Thyroid gland (tissue), 4 donors: ENCODE data around the gene SEMA3A. TPM values are rescaled to one million over a fixed set of nuclear protein-coding genes. Genes with fewer than 3 reads are reported as not detected.

ENCODE experiments used
- DNase-seq, 2 donors: peaks; one replicate each; pipeline ENCODE4 v3.0.0-alpha.2; 2019
- H3K27ac ChIP-seq, 3 donors: fragments of 200-600 bp; sonication (generic); 1 replicate in 2 of 3; 2 replicates in 1 of 3; pipeline ENCODE4 v1.5.1; 2016 to 2019; ENCODE audit warnings: mild to moderate bottlenecking in 1 of 3, moderate library complexity in 1 of 3
- H3K27me3 ChIP-seq: fragments of 200-600 bp; sonication (generic); one replicate; pipeline ENCODE4 v1.5.1; 2019
- H3K36me3 ChIP-seq, 2 donors: fragments of 200-600 bp; sonication (generic); one replicate each; pipeline ENCODE4 v1.5.1; 2016 to 2019
- H3K4me1 ChIP-seq, 2 donors: fragments of 200-600 bp; sonication (generic); one replicate each; pipeline ENCODE4 v1.5.1; 2017 to 2019
- H3K4me3 ChIP-seq, 3 donors: fragments of 200-600 bp; sonication (generic); replicated peaks in 1 of 3; 1 replicate in 2 of 3; 2 replicates in 1 of 3; pipeline ENCODE4 v1.5.1; 2016; ENCODE audit warnings: mild to moderate bottlenecking in 1 of 3
- H3K9me3 ChIP-seq: fragments of 200-600 bp; sonication (generic); one replicate; pipeline ENCODE4 v1.5.1; 2017
- CTCF ChIP-seq, 6 experiments: fragments of 200-600 bp in 3 of 6; fragments of 450-650 bp in 3 of 6; sonication (generic) in 3 of 6; IDR thresholded peaks; one replicate each; pipeline ENCODE4 v1.5.1; 2016 to 2019; ENCODE audit warnings: antibody characterized with exemption in 6 of 6, mild to moderate bottlenecking in 2 of 6, inconsistent platforms in 1 of 6, moderate library complexity in 1 of 6
- POLR2A ChIP-seq, 2 donors: fragments of 450-650 bp; IDR thresholded peaks; one replicate each; pipeline ENCODE4 v1.6.1; 2017; ENCODE audit warnings: antibody characterized with exemption in 2 of 2, mild to moderate bottlenecking in 2 of 2, moderate library complexity in 1 of 2
- WGBS, 2 donors: methylation state at CpG; one replicate each; pipeline ENCODE4 v1.1.5; 2017; 5-methylcytosine and 5-hydroxymethylcytosine counted together
- intact Hi-C: fragments of 100-400 bp; cut with DNase I; formaldehyde crosslinking; loops from one replicate; pipeline ENCODE4 v1.15.1; 2023
- total RNA-seq, 4 donors: library from RNA; depleted of rRNA; stranded (reverse); fragments of >200 nt; gene quantifications; one replicate each; pipeline ENCODE4 v1.2.3, GENCODE V29; 2016

The SEMA3A gene
- total RNA-seq, 4 donors from 2014 or later: 6.5 to 18.0 (median 13.0) TPM

- no peak for TF ChIP-seq CTCF (IDR thresholded peaks at IDR 0.05)
- no peak for TF ChIP-seq POLR2A (IDR thresholded peaks at IDR 0.05)
- intact Hi-C loops: no loop called here
Measured at GRCh38 chr7:84149573-84149972, 45.0 kb downstream of the SEMA3A start.

GRCh38 chr7:84145892-84146291, 48.7 kb downstream of the SEMA3A start:
- Histone ChIP-seq H3K4me3 (no peak overlapping the region), H3K36me3 (no peaks in the 10 kb centered on the region), H3K27ac (no peak overlapping the region), H3K9me3 (no peaks in the 10 kb centered on the region), H3K4me1 (no peaks in the 10 kb centered on the region), H3K27me3 (no peaks in the 10 kb centered on the region)
- intact Hi-C loops: no loop called here
- TF ChIP-seq CTCF (IDR thresholded peaks at IDR 0.05) (no peak), POLR2A (IDR thresholded peaks at IDR 0.05) (no peak)
- WGBS, 2 donors: 57% methylated on average over 3 of the region's 3 CpGs
- DNase-seq: no peak

More at GRCh38 chr7:84149573-84149972, 45.0 kb downstream of the SEMA3A start:
- Histone ChIP-seq H3K4me3 (no peak overlapping the region), H3K36me3 (no peaks in the 10 kb centered on the region), H3K27me3 (no peaks in the 10 kb centered on the region), H3K27ac (no peak overlapping the region), H3K9me3 (no peaks in the 10 kb centered on the region), H3K4me1 (no peaks in the 10 kb centered on the region)
- WGBS, 2 donors: 65 to 77% methylated on average over 3 of the region's 3 CpGs
- no peak for DNase-seq

GRCh38 chr7:84144935-84145334, 49.7 kb downstream of the SEMA3A start:
- H3K4me3 ChIP-seq: no peak overlapping the region
- intact Hi-C loops: no loop called here
- no peaks in the 10 kb centered on the region for H3K4me1 ChIP-seq
- no peaks in the 10 kb centered on the region for H3K9me3 ChIP-seq
- WGBS, 2 donors: 51 to 62% methylated on average over 1 of the region's 1 CpG
- no peak for DNase-seq
- H3K36me3 ChIP-seq: no peaks in the 10 kb centered on the region
- H3K27ac ChIP-seq: no peak overlapping the region
- no peaks in the 10 kb centered on the region for H3K27me3 ChIP-seq
- TF ChIP-seq CTCF (IDR thresholded peaks at IDR 0.05) (no peak), POLR2A (IDR thresholded peaks at IDR 0.05) (no peak)

- no peaks in the 10 kb centered on the region for H3K27me3 ChIP-seq
- TF ChIP-seq POLR2A (IDR thresholded peaks at IDR 0.05) (no peak), CTCF (IDR thresholded peaks at IDR 0.05) (no peak)
- no peak overlapping the region for H3K27ac ChIP-seq
- H3K4me1 ChIP-seq: no peaks in the 10 kb centered on the region
- WGBS, 2 donors: 75 to 90% methylated on average over 3 of the region's 3 CpGs
- no peak overlapping the region for H3K4me3 ChIP-seq
- no peaks in the 10 kb centered on the region for H3K9me3 ChIP-seq
- H3K36me3 ChIP-seq: no peaks in the 10 kb centered on the region
- intact Hi-C loops: no loop called here
- DNase-seq: no peak
Measured at GRCh38 chr7:84144480-84144879, 50.1 kb downstream of the SEMA3A start.

GRCh38 chr7:84142726-84143125, 51.9 kb downstream of the SEMA3A start:
- Histone ChIP-seq H3K27ac (no peak overlapping the region), H3K9me3 (no peaks in the 10 kb centered on the region), H3K4me3 (no peak overlapping the region), H3K36me3 (no peaks in the 10 kb centered on the region), H3K27me3 (no peaks in the 10 kb centered on the region), H3K4me1 (no peaks in the 10 kb centered on the region)
- TF ChIP-seq CTCF (IDR thresholded peaks at IDR 0.05): no peak
- no peak for TF ChIP-seq POLR2A (IDR thresholded peaks at IDR 0.05)
- intact Hi-C loops: no loop called here
- DNase-seq: no peak
- 91% methylated on average over 3 of the region's 3 CpGs for WGBS, 2 donors
